Activated naive CD4-positive, alpha-beta T cell treated with anti-CD3 and anti-CD28 coated beads, Interleukin-2, amount 50 U/mL, for 24 hours (primary cell): ENCODE results near the gene STOML1.
"Not testable (repeated sequence)": the region's sequence is repeated elsewhere in the genome, so short reads cannot be mapped to it uniquely, and the experiment has no call there.

ENCODE experiments used
- H3K27ac Mint-ChIP-seq: one replicate; pipeline ENCODE4 v1.8.0; 2021; ENCODE audit warnings: mild to moderate bottlenecking, mixed read lengths
- H3K27me3 Mint-ChIP-seq: one replicate; pipeline ENCODE4 v1.8.0; 2021; ENCODE audit warnings: mixed read lengths
- H3K36me3 Mint-ChIP-seq: one replicate; pipeline ENCODE4 v1.8.0; 2021; ENCODE audit warnings: mixed read lengths
- H3K4me1 Mint-ChIP-seq: one replicate; pipeline ENCODE4 v1.8.0; 2021; ENCODE audit warnings: mixed read lengths
- H3K4me3 Mint-ChIP-seq: one replicate; pipeline ENCODE4 v1.8.0; 2021; ENCODE audit warnings: mild to moderate bottlenecking, mixed read lengths
- H3K9me3 Mint-ChIP-seq: one replicate; pipeline ENCODE4 v1.8.0; 2021; ENCODE audit warnings: mixed read lengths

STOML1 gene

DNA sequence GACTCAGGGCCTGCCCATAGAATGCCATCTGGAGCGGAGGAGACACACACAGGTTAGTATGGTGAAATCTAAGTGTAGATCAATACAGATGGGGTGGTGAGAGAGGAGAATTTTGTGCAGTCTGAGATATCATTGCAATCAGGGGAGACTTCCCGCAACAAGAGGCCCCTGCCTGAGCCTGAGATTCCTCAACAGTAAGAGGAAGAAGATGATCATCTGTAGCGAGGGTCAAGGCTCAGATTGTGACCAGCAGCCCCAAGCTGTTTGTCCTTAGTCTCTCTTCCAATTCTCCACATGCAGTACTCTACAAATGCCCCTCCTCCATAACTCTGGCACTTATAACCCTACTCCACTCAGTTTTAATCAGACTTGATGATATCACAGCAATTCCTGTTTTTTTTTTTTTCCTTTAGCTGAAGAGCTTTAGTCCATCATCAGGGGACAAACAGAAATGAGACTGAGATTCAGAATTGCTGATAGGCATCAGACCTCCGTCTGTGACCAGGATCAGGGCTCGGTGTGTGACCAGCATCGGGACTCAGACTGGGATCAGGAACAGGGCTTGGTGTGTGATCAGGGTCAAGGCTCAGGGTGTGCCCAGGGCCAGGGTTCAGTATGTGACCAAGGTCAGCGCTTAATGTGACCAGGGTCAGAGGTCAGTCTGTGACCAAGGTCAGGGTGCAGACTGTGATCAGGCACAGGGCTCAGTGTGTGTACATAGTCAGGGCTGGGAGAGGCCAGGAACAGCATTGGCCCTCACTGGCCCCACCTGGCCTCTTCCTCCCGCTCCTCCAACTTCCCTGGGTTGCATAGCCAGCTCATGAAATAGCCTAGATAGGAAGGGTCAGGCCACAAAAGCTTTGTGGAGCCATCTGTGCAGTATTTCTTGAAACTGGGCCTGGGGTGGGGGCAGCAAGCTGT is 51.8 kb downstream of the STOML1 start:
- H3K9me3 Mint-ChIP-seq = no peaks in the 10 kb centered on the region
- no peak overlapping the region for H3K4me3 Mint-ChIP-seq
- H3K27ac Mint-ChIP-seq = no peak overlapping the region
- no peaks in the 10 kb centered on the region for H3K36me3 Mint-ChIP-seq
- peaks cover 16% of the 10 kb centered on the region for H3K4me1 Mint-ChIP-seq
- no peaks in the 10 kb centered on the region for H3K27me3 Mint-ChIP-seq

DNA sequence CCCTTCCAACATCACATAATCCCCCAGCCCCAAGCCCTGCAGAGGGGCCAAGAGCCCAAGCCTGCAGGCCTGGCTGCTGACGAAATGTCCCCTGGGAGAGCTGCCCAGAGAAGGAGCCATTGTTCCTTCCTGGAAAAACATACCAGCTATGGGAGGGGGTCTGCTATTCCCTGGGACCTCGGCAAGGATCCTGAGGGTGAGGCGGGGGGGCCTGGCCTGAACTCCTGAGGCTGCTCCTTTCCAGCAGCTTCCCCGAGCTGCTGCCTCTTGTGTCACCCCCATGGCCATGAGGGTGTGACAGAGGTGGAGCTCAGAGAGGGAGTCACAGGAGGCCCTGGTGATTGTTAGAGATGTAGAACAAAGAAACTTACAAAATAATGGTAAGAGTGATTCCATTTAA is 53.0 kb downstream of the STOML1 start:
- no peaks in the 10 kb centered on the region for H3K36me3 Mint-ChIP-seq
- H3K27me3 Mint-ChIP-seq = no peaks in the 10 kb centered on the region
- H3K27ac Mint-ChIP-seq = no peak overlapping the region
- peaks cover 16% of the 10 kb centered on the region for H3K4me1 Mint-ChIP-seq
- no peaks in the 10 kb centered on the region for H3K9me3 Mint-ChIP-seq
- H3K4me3 Mint-ChIP-seq = no peak overlapping the region

DNA sequence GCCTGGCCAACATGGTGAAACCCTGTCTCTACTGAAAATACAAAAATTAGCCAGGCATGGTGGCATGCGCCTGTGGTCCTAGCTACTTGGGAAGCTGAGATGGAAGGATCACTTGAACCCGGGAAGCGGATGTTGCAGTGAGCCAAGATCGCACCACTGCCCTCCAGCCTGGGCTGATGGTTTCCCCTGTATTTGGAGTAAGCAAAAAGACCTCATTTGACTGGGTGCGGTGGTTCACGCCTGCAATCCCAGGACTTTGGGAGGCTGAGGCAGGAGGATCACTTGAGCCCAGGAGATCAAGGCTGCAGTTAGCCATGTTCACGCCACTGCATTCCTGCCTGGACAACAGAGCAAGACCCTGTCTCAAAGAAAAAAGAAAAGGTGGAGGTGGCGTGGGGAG is 53.6 kb downstream of the STOML1 start:
- H3K27ac Mint-ChIP-seq, H3K36me3 Mint-ChIP-seq, H3K9me3 Mint-ChIP-seq, H3K4me3 Mint-ChIP-seq, H3K27me3 Mint-ChIP-seq: not testable (repeated sequence)
- H3K4me1 Mint-ChIP-seq = peaks cover 16% of the 10 kb centered on the region

DNA sequence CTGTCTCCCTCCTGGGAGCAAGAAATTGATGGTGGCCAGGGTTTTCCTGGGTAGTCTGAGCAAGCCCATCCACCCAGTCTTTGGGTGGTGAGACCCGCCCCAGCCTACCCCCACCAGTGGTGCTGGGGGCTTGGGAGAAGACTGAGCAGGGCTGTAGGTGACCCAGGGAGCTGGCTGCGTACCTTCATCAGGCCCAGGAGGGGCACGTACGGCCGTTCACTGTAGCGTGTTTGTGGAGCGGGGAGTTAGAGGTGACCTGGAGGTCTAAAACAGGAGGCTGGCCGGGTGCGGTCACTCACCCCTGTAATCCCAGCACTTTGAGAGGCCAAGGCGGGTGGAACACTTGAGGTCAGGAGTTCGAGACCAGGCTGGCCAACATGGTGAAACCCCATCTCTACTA is 54.4 kb downstream of the STOML1 start:
- H3K9me3 Mint-ChIP-seq = no peaks in the 10 kb centered on the region
- H3K27me3 Mint-ChIP-seq = no peaks in the 10 kb centered on the region
- no peak overlapping the region for H3K27ac Mint-ChIP-seq
- H3K4me3 Mint-ChIP-seq = no peak overlapping the region
- no peaks in the 10 kb centered on the region for H3K36me3 Mint-ChIP-seq
- H3K4me1 Mint-ChIP-seq = peaks cover 15% of the 10 kb centered on the region

DNA sequence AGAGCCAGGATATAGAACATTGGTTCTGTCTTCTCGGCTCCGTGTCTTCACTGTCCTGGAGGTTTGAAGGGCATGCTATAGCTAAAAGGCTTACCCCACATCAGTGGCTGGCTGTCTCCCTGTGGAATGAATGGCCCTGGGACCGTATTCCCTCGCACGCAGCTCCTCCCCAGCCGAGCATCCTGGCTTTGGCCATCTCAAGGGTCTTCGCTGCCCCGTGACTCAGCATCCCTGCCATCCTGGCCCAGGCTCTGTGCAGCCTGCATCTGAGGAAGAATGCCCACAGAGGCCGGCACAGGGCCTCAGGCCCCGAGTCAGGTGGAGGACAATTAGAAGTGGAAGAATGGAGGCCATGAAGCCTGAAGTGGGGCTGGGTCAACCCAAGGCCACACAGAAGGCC is 54.8 kb downstream of the STOML1 start:
- Mint-ChIP-seq H3K36me3 (no peaks in the 10 kb centered on the region), H3K4me1 (peaks cover 11% of the 10 kb centered on the region), H3K27ac (no peak overlapping the region)

DNA sequence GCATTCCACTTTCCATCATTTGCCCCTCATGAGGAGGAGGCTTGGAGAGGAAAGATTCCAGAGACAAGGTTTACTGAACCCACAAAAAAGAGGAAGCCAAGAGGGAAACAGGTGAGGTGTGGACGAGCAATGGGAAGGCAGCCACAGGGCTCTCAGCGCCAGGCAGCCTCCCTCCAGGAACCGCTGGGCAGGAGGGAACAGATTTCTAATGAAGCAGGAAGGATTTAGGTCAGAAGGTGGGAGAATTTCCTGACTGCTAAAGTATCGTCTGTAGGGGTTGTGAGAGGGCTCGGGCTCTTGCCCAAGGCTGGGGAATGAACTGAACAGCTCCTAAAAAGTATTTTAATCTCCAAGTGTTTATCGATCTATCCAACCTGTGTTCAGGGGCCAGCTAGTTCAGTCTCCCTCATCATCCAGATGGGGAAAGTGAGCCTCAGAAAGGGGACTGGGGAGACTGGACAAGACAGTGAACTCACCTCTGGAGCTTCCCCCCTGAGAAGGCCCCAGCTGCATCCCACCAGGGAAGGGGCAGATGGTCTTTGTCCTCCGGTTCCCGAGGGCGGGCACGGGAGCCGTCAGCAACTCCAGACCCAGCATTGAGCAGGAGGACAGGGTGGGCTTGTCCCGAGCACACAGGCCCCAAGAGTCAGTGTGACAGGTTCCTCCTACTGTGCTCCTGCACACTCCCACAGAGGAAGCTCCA is 55.4 kb downstream of the STOML1 start:
- no peak overlapping the region for H3K4me3 Mint-ChIP-seq
- no peaks in the 10 kb centered on the region for H3K36me3 Mint-ChIP-seq
- peaks cover 5% of the 10 kb centered on the region for H3K4me1 Mint-ChIP-seq
- no peaks in the 10 kb centered on the region for H3K27me3 Mint-ChIP-seq
- H3K27ac Mint-ChIP-seq = no peak overlapping the region
- H3K9me3 Mint-ChIP-seq = no peaks in the 10 kb centered on the region

More for the DNA sequence above, 54.8 kb downstream of the STOML1 start:
- H3K9me3 Mint-ChIP-seq = no peaks in the 10 kb centered on the region
- no peak overlapping the region for H3K4me3 Mint-ChIP-seq
- no peaks in the 10 kb centered on the region for H3K27me3 Mint-ChIP-seq

DNA sequence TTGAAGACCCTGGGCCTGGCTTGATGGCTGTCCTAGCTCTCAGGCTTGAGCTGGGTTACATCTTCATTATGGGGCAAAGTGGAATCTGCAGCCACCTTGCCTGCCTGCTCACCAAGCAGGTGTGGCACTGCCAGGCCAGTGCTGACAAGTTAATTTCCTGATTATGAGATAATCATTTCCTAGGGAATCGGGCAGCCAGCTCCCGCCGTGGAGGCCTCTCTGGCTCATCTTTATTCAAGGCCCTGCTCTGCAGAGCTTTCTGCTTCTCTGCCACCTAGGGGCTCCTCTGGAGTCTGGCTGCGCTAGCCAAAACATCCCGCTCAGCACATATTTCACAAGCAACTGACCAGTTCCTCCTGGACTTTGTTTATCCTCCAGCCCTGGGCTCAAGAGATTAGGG is 55.9 kb downstream of the STOML1 start:
- H3K36me3 Mint-ChIP-seq = no peaks in the 10 kb centered on the region
- no peaks in the 10 kb centered on the region for H3K4me1 Mint-ChIP-seq
- H3K4me3 Mint-ChIP-seq = no peak overlapping the region
- H3K27ac Mint-ChIP-seq = no peak overlapping the region
- no peaks in the 10 kb centered on the region for H3K27me3 Mint-ChIP-seq
- H3K9me3 Mint-ChIP-seq = no peaks in the 10 kb centered on the region

DNA sequence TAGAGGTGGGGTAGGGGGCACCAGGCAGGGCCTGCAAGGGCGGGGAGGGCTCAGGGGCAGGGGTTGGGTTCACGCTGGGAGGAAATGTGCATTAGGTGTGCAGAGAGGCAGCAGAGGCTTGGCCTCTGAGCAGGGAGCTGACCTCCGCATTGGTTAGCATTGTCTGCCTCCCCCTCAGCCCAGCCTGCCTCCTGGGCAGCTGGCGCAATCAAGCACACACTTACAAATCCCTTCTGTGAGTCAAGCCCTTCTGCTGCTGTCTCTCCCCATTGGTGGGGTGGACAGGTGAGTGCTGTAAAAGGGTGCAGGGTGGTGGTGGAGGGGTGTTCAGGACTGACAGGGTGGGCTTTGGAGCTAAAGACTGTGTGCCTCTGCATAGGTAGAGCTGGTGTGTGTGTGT is 56.5 kb downstream of the STOML1 start:
- Mint-ChIP-seq H3K4me1 (no peaks in the 10 kb centered on the region), H3K4me3 (no peak overlapping the region), H3K9me3 (no peaks in the 10 kb centered on the region), H3K36me3 (no peaks in the 10 kb centered on the region), H3K27ac (no peak overlapping the region), H3K27me3 (no peaks in the 10 kb centered on the region)

DNA sequence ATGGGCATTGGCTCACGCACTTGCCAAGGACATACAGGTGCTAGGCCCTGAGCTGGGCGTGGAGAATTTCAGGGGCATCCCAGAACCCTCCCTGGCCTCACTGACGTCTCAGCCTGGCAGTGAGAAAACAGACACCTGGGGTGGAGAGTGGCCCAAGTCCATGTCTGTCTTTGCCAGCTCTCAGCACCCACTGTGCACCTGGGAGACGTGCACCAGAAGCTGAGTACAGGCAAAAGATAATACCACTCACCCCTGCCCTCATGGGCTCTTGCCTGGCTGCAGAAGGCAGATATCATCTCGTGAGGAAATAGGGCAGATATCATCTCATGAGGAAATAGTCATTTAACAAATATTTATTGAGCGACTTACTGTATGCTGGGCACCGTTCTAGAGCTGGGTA is 57.8 kb downstream of the STOML1 start:
- no peaks in the 10 kb centered on the region for H3K27me3 Mint-ChIP-seq
- H3K27ac Mint-ChIP-seq = no peak overlapping the region
- no peak overlapping the region for H3K4me3 Mint-ChIP-seq
- H3K9me3 Mint-ChIP-seq = no peaks in the 10 kb centered on the region
- H3K36me3 Mint-ChIP-seq = no peaks in the 10 kb centered on the region
- H3K4me1 Mint-ChIP-seq = no peaks in the 10 kb centered on the region

DNA sequence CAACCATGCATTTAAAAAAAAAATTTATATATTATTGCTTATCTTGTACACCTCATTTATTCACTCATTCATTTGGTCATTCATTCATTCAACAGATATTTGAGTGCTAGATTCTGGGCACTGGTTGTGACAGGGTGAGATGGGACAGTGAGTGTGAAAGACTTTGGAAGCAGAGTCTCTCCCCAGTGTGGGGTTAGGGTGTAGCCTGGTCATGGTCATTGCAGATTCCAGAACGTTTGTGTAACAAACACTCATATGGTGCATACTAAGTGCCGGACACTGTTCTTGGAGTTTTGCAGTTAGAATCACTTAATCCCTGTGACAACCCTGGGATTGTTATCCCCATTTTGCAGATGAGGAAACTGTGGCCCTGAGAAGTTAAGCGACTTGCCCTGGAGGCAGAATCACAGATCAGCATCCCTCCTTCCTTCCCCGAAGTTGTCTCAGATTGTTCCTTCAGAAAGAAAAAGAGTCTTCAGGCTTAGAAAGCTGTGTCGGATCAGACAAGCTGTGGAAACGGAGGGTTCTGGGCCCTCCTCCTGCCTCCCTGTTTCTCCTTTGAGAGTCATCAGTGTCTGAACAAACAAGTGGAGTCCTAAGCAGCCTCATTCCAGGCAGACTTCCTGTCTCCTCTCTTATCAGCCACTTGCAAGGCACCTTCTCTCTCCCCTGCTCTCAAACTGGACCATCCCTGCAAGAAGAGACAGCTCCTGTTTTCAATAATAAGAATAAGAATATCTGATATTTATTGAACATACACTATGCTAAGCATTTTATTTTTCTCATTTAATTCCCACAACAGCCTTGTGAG is 59.5 kb downstream of the STOML1 start:
- H3K4me3 Mint-ChIP-seq = no peak overlapping the region
- H3K9me3 Mint-ChIP-seq = no peaks in the 10 kb centered on the region
- H3K27ac Mint-ChIP-seq = no peak overlapping the region
- no peaks in the 10 kb centered on the region for H3K27me3 Mint-ChIP-seq
- peaks cover 5% of the 10 kb centered on the region for H3K4me1 Mint-ChIP-seq
- H3K36me3 Mint-ChIP-seq = no peaks in the 10 kb centered on the region

DNA sequence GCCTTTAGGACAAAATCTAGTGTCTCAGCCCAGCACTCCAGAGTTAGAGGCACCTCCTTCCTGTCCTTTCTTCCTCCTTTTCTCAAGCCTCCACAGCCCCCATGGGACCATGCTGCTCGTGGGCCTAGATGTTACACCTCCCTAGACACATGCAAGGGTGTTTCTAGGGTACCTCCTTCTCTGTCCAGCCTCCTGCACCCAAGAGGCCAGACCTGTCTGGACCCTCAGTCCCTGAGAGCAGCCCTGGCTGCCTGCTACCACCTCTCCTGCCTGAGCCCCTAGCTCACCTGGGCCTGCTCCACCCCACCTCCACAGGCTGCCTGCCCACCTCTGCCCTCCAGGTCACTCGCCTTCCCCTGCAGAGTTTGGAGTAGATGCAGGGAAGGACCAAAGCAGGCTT is 60.7 kb downstream of the STOML1 start:
- H3K4me1 Mint-ChIP-seq = peaks cover 5% of the 10 kb centered on the region
- peak overlapping the region; percentile 41 for H3K27ac Mint-ChIP-seq
- H3K4me3 Mint-ChIP-seq = no peak overlapping the region

DNA sequence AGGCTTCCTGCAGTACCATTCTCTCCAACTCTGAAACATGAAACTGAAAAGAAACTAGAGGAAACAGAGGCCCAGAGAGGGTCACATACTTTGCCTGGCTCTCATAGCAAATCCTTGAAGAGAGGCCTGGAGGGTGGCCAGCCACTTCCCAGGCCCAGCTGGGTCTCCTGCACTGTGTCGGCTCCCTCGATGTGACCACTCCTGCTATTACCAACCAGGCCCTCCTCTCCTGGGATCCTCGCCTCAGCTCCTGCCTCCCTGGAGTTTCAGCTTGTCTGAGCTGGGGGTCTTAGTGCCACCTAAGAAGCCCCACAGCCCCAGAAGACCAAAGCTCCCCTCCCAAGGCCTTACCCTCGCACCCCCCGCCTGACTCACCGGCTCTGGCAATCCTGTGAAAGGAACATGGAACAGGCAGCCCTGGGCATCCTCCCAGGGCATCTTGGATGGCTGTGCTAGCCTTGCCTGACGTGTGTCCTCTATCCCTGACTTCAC is 61.3 kb downstream of the STOML1 start:
- H3K27ac Mint-ChIP-seq = no peak overlapping the region
- peaks cover 6% of the 10 kb centered on the region for H3K4me1 Mint-ChIP-seq
- H3K27me3 Mint-ChIP-seq = no peaks in the 10 kb centered on the region
- no peaks in the 10 kb centered on the region for H3K9me3 Mint-ChIP-seq
- H3K4me3 Mint-ChIP-seq = no peak overlapping the region
- no peaks in the 10 kb centered on the region for H3K36me3 Mint-ChIP-seq

More for the DNA sequence above, 60.7 kb downstream of the STOML1 start:
- no peaks in the 10 kb centered on the region for H3K36me3 Mint-ChIP-seq
- H3K9me3 Mint-ChIP-seq = no peaks in the 10 kb centered on the region
- H3K27me3 Mint-ChIP-seq = no peaks in the 10 kb centered on the region

DNA sequence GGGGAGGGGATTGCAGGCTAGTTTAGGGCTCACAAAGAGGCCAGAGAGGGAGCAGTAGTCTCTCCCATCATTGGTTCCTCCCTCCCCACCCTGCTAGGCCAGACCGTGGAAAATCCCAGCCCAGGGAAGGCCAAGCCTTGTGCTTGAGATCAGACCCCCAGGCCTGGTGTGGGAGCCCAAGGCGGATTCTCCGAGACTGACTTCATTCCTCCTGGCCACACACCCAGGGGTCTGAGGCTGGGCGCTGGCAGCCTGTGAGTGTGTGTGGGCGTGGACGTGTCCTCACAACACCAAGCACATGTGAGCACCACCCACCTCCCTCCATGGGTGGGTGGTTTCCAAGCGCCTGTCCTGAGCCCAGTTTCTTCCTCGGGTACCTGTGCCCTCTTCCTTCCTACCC is 61.7 kb downstream of the STOML1 start:
- H3K36me3 Mint-ChIP-seq = no peaks in the 10 kb centered on the region
- H3K4me1 Mint-ChIP-seq = peaks cover 11% of the 10 kb centered on the region
- H3K9me3 Mint-ChIP-seq = no peaks in the 10 kb centered on the region
- no peak overlapping the region for H3K27ac Mint-ChIP-seq
- H3K27me3 Mint-ChIP-seq = no peaks in the 10 kb centered on the region
- no peak overlapping the region for H3K4me3 Mint-ChIP-seq

DNA sequence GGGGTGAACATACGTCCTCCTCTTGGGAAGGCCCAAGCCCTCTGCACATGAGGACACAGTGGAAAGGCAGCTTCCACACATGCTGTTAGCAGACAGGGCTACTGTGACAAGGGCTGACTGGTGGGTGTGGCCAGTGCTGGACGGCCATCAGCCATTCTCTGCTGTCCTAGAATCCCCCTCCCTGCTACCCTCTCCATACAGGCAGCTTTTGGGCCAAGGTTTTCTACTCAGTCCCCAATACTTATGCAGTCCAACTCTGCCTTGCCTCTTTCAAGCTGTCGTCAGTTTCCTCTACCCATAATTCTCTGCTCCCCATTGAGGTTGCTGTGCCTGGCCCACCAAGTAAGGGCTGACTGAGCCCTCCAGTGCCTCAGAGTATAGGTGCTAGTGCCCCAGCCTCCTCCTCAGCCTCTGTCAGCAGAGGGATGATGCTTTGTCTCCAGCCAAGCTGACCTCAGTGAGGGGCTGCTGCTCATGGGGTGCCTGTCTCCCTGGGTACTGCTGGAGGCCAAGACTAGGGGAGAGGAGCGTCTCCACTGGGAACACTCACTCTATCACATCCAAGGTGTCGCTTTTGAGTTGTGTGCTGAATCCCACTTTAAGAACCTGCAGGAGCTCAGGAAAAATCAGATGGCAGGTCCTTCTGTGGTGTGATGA is 63.0 kb downstream of the STOML1 start:
- Mint-ChIP-seq H3K36me3 (no peaks in the 10 kb centered on the region), H3K4me3 (peak overlapping the region; percentile 55), H3K4me1 (peaks cover 22% of the 10 kb centered on the region), H3K27me3 (no peaks in the 10 kb centered on the region), H3K9me3 (no peaks in the 10 kb centered on the region), H3K27ac (no peak overlapping the region)
